ENCODE measurements around the gene DENND6B.
A peak's percentile ranks its signal among the peaks of the same experiment; 100 is the strongest.
"Not testable (repeated sequence)": the region's sequence is repeated elsewhere in the genome, so short reads cannot be mapped to it uniquely, and the experiment has no call there.

Gene DENND6B

GRCh38 chr22:50338860-50339462 lies 12.1 kb upstream of the DENND6B start:
- H3K27ac ChIP-seq, result no peak overlapping the region
- H3K4me3 ChIP-seq, result no peak overlapping the region
- TF ChIP-seq, protein P1, sequence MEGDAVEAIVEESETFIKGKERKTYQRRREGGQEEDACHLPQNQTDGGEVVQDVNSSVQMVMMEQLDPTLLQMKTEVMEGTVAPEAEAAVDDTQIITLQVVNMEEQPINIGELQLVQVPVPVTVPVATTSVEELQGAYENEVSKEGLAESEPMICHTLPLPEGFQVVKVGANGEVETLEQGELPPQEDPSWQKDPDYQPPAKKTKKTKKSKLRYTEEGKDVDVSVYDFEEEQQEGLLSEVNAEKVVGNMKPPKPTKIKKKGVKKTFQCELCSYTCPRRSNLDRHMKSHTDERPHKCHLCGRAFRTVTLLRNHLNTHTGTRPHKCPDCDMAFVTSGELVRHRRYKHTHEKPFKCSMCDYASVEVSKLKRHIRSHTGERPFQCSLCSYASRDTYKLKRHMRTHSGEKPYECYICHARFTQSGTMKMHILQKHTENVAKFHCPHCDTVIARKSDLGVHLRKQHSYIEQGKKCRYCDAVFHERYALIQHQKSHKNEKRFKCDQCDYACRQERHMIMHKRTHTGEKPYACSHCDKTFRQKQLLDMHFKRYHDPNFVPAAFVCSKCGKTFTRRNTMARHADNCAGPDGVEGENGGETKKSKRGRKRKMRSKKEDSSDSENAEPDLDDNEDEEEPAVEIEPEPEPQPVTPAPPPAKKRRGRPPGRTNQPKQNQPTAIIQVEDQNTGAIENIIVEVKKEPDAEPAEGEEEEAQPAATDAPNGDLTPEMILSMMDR (IDR thresholded peaks at IDR 0.05), result no peak
- no peak for DNase-seq (ENCODE audit: low spot score)

DNA sequence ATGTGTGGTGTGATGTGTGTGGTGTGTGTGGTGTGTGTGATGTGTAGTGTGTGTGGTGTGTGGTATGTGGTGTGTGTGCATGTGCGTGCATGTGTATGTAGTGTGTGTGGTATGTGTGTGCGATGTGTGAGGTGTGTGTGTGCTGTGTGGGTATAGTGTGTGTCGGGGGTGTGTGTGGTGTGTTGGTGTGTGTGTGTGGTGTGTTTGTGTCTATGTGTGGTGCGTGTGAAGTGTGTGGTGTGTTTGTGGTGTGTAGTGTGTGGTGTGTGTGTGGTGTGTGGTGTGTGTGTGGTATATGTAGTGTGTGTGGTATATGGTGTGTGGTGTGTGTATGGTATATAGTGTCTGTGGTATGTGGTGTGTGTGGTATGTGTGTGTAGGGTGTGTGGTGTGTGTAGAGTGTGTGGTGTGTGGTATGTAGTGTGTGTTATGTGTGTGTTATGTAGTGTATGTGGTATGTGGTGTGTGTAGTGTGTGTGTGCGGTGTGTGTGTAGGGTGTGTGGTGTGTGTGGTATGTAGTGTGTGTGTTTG lies 11.3 kb upstream of the DENND6B start:
- no peak for DNase-seq (ENCODE audit: low spot score)
- TF ChIP-seq, protein P1 (IDR thresholded peaks at IDR 0.05), result no peak
- H3K4me3 ChIP-seq, result no peak overlapping the region
- no peak overlapping the region for H3K27ac ChIP-seq

- TF ChIP-seq, protein P1 (IDR thresholded peaks at IDR 0.05), result no peak
- Histone ChIP-seq H3K4me3 (no peak overlapping the region), H3K27ac (no peak overlapping the region)
- DNase-seq (ENCODE audit: low spot score), result no peak
These were observed 10.6 kb upstream of the DENND6B start for GRCh38 chr22:50337262-50338041.

DNA sequence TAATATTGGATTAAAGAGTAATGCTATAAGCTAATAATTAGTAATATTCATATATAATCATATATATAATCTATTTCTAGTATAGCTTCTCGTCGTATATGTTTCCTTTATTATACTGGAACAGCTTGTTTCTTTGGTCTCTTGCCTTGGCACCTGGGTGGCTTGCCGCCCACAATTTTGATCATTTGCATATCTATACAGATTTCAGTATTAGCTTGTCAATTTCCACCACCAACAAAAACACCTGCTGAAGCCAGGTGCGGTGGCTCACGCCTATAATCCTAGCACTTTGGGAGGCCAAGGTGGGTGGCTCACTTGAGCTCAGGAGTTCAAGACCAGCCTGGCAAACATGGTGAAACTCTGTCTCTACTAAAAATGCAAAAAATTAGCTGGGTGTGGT lies 7.6 kb upstream of the DENND6B start:
- not testable (repeated sequence) for H3K27ac ChIP-seq; DNase-seq (ENCODE audit: low spot score); H3K4me3 ChIP-seq

DNA sequence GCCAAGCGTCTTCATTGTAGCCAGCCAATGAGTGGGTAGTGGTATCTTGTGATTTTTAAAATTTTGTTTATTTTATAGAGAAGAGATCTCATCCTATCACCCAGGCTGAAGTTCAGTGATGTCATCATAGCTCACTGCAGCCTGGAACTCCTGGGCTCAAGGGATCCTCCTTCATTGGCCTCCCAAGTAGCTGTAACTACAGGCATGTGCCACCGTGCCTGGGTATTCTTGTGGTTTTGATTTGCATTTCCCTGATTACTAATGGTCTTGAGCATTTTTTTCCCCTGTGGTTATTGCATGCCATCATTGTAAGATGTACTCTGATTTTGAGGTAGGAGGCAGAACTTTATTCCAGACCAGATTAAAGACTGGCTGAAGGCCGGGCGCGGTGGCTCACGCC lies 2.4 kb upstream of the DENND6B start:
- Histone ChIP-seq H3K27ac (no peak overlapping the region), H3K4me3 (no peak overlapping the region)
- TF ChIP-seq, protein P1 (IDR thresholded peaks at IDR 0.05), result no peak
- no peak for DNase-seq (ENCODE audit: low spot score)

GRCh38 chr22:50327711-50328019 lies 853 bp upstream of the DENND6B start:
- Histone ChIP-seq H3K4me3 (peak overlapping the region; percentile 96), H3K27ac (peak overlapping the region; percentile 82 to 98)
- DNase-seq (ENCODE audit: low spot score), result no peak
- TF ChIP-seq, protein P1 (IDR thresholded peaks at IDR 0.05), result no peak

DNA sequence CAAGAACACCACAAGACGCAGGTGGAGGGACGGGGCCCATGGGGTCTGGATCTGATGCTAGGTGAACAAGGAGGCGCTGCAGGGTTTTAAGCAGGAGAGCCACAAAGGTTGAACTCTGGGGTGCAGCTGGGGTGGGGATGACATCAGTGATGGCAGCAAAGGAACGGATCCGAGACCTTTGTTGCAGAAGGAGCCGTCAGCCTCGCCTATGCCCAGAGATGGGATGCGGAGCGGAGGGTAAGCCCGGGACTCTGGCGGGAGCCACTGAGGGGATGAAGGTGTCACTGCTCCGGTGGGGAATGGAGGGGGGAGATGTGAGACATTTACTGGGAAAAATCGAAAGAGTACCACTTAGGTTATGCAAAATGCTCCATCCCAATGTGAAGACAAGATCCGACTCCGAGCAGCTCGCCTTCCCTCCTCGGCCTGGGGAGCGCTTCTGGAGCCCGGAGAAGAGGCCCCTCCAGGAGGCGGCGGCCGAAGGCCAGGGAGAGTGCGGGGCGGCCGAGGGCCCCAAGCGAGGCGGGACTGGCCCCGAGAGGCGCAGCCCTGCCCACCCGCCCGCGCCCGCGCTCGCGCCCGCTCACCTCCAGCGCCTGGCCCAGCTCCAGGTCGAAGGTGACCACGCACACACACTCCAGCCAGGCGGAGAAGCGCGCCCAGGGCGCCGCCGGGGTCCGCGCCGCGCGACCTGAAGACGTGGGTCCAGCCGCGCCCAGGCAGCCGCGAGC lies 422 bp downstream of the DENND6B start:
- TF ChIP-seq, protein P1 (IDR thresholded peaks at IDR 0.05), result no peak
- peak overlapping the region in 1 of 2 donors; percentile 98 for H3K27ac ChIP-seq
- H3K4me3 ChIP-seq, result peak overlapping the region; percentile 96
- DNase-seq (ENCODE audit: low spot score), result no peak
